Type B pancreatic cell (in vitro differentiated cells): ENCODE data around the gene FGD4. TPM values are rescaled to one million over a fixed set of nuclear protein-coding genes. Genes with fewer than 3 reads are reported as not detected.
A peak's percentile ranks its signal among the peaks of the same experiment; 100 is the strongest.

ENCODE experiments used
- DNase-seq: peaks from one replicate; pipeline ENCODE4 v3.0.0; 2021; ENCODE audit warnings: mixed read lengths; ENCODE audit not compliant: unreplicated experiment; ENCODE audit errors: extremely low spot score
- H3K27ac Mint-ChIP-seq: 2 replicates; pipeline ENCODE4 v1.8.0; 2021; ENCODE audit warnings: mild to moderate bottlenecking, mixed read lengths
- H3K27me3 Mint-ChIP-seq: 2 replicates; pipeline ENCODE4 v1.8.0; 2021; ENCODE audit warnings: mixed read lengths
- H3K36me3 Mint-ChIP-seq: 2 replicates; pipeline ENCODE4 v1.8.0; 2021; ENCODE audit warnings: mixed read lengths
- H3K4me1 Mint-ChIP-seq: one replicate; pipeline ENCODE4 v1.8.0; 2021; ENCODE audit warnings: mixed read lengths; ENCODE audit not compliant: unreplicated experiment
- H3K4me3 Mint-ChIP-seq: 2 replicates; pipeline ENCODE4 v1.8.0; 2021; ENCODE audit warnings: mild to moderate bottlenecking, mixed read lengths
- H3K9me3 Mint-ChIP-seq: 2 replicates; pipeline ENCODE4 v1.8.0; 2021; ENCODE audit warnings: mixed read lengths
- total RNA-seq: library from RNA; stranded (reverse); gene quantifications from 2 replicates; pipeline ENCODE4 v1.2.1, GENCODE V29; 2021; ENCODE audit warnings: low replicate concordance
- TF ChIP-seq, protein P1 (sequence below): fragments of 200-600 bp; sonication (generic); conservative IDR thresholded peaks from 2 replicates; pipeline ENCODE4 v1.5.0; 2021; ENCODE audit warnings: antibody characterized with exemption, mild to moderate bottlenecking

Gene FGD4
- total RNA-seq, 1 donor from 2014 or later, result 26.7 TPM

DNA sequence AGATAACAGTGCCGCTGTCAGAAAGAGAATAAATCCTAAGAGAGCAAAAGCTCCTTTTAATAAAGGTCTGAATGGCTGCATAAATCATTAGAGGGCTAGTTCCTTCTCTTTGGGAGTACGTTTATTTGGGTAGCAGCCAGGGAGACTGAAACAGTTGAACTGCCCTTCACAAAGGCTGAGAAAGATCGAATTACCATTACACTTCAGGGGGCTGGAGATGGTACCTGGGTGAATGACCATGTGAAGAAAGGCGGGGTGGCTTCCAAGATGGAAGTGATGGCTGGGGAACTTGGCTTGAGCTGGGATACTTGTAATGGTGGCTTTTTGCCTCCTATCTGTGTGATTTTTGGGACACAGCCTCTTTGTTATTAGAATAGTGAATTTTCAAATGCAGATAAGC lies 1.7 kb upstream of the FGD4 start:
- TF ChIP-seq, protein P1, sequence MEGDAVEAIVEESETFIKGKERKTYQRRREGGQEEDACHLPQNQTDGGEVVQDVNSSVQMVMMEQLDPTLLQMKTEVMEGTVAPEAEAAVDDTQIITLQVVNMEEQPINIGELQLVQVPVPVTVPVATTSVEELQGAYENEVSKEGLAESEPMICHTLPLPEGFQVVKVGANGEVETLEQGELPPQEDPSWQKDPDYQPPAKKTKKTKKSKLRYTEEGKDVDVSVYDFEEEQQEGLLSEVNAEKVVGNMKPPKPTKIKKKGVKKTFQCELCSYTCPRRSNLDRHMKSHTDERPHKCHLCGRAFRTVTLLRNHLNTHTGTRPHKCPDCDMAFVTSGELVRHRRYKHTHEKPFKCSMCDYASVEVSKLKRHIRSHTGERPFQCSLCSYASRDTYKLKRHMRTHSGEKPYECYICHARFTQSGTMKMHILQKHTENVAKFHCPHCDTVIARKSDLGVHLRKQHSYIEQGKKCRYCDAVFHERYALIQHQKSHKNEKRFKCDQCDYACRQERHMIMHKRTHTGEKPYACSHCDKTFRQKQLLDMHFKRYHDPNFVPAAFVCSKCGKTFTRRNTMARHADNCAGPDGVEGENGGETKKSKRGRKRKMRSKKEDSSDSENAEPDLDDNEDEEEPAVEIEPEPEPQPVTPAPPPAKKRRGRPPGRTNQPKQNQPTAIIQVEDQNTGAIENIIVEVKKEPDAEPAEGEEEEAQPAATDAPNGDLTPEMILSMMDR, result no peak
- no peak for DNase-seq
- Mint-ChIP-seq H3K9me3 (no peaks in the 10 kb centered on the region), H3K4me3 (peak overlapping the region; percentile 81), H3K27ac (peak overlapping the region; percentile 44), H3K27me3 (peaks cover 29% of the 10 kb centered on the region), H3K4me1 (peaks cover 4% of the 10 kb centered on the region), H3K36me3 (no peaks in the 10 kb centered on the region)

DNA sequence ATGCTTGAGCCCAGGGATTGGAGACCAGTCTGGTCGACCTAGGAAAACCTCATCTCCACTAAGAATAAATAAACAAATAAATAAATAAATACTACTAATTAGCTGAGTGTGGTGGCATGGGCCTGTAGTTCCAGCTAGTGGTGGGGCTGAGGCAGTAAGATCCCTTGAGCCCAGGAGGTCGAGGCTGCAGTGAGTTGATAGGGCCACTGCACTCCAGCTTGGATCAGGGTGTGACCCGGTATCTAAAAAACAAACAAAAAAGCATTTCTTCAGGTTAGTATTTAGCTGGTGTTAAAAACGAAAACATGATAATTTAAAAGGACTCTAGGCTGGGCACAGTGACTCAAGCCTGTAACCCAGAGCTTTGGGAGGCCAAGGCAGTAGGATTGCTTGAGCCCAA lies 1.2 kb upstream of the FGD4 start:
- no peaks in the 10 kb centered on the region for H3K36me3 Mint-ChIP-seq
- H3K27me3 Mint-ChIP-seq, result peaks cover 29% of the 10 kb centered on the region
- H3K27ac Mint-ChIP-seq, result peak overlapping the region; percentile 61

DNA sequence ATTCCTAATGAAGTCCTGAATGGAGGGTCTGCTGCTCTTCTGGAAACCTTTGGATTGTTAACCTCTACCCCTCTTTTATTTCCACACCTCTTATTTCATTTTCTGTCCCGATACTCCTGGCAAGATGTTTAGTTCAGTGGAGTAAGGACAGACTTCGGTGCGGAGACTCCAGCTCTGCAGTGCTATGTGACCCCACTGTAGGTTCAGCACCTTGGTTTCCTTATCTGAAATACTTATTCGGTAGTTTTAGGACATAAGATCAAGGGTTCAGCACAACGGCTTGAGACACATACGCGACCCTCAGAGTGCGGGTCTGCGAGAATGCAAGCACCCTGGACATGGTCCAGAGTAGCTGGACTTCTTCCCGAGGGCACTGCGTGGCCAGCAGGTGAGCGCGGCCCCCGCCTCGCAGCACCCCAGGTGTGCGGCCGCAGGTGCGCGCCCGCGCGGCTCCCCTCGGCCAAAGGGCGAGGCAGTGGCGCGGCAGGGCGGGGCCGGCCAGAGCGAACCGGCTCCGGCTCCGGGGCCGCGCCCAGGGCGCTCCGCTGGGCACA lies 465 bp upstream of the FGD4 start:
- DNase-seq, result no peak
- peak overlapping the region; percentile 61 for H3K27ac Mint-ChIP-seq
- H3K4me1 Mint-ChIP-seq, result peaks cover 4% of the 10 kb centered on the region

More for the DNA sequence above, 1.2 kb upstream of the FGD4 start:
- TF ChIP-seq, protein P1, result no peak
- H3K4me3 Mint-ChIP-seq, result peak overlapping the region; percentile 87
- DNase-seq, result no peak
- no peaks in the 10 kb centered on the region for H3K9me3 Mint-ChIP-seq
- peaks cover 4% of the 10 kb centered on the region for H3K4me1 Mint-ChIP-seq

DNA sequence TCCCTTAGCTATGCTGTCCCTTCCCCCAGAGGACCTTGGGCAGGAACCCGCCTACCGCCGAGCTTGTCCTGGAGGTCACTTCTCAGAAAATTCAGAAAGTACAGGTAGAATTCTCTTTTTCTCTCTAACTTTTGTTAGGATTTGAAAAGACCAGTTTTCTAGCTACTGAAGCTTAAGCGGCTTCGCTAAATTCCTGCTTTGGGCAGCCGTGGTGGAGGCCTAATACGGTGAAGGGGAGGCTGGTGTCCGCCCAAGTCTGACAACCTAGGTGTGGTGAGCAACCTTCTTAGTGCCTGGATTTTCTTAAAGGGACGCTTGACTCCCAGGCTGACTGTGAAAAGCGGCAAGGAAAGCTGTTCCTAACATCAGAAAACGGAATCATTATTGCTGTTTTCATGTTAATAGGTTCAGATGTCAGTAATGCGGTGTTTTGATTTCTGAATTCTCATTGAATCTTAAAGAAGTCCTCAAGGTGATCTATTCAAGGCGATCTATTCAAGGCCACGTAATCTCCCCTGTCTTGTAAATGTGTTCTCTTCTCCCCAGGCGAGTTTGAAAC lies 835 bp downstream of the FGD4 start:
- Mint-ChIP-seq H3K27ac (peak overlapping the region; percentile 87), H3K9me3 (no peaks in the 10 kb centered on the region), H3K4me3 (peak overlapping the region; percentile 99), H3K27me3 (peaks cover 29% of the 10 kb centered on the region), H3K4me1 (peaks cover 4% of the 10 kb centered on the region), H3K36me3 (no peaks in the 10 kb centered on the region)
- TF ChIP-seq, protein P1, result no peak
- DNase-seq, result no peak

More for the DNA sequence above, 465 bp upstream of the FGD4 start:
- TF ChIP-seq, protein P1, result no peak
- Mint-ChIP-seq H3K27me3 (peaks cover 29% of the 10 kb centered on the region), H3K36me3 (no peaks in the 10 kb centered on the region), H3K9me3 (no peaks in the 10 kb centered on the region), H3K4me3 (peak overlapping the region; percentile 87)

DNA sequence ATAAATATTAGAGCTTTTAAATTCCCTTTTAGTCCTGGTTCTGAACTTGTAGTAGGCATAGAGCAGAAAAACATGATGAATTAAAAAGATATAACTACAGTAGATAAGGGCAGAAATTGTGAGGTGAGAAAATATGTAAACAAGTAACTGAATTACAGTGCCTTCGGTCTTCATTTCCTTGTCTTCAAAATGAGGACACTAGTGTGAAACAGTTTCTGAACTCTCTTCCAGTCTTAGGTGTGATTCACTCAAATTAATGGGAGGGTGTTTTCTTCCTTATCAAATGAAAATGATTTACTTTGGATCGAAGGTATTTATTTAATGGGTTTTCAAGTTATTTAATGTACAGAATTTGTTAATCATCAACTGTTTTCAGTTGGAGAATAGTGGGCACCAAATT lies 1.5 kb downstream of the FGD4 start:
- TF ChIP-seq, protein P1, result no peak
- DNase-seq, result no peak
- Mint-ChIP-seq H3K9me3 (no peaks in the 10 kb centered on the region), H3K4me3 (peak overlapping the region; percentile 99), H3K27ac (peak overlapping the region; percentile 87), H3K27me3 (peaks cover 29% of the 10 kb centered on the region), H3K36me3 (no peaks in the 10 kb centered on the region), H3K4me1 (peaks cover 4% of the 10 kb centered on the region)
